Stimulated activated CD8-positive, alpha-beta memory T cell treated with anti-CD3 and anti-CD28 coated beads, Interleukin-4, amount 100 ng/mL, for 1 hour (primary cell): ENCODE data around the gene AASDHPPT.

Experiments used
- DNase-seq, 2 donors: peaks; one replicate each; pipeline ENCODE4 v3.0.0-alpha.2; 2020; ENCODE audit warnings: low read depth in 2 of 2, low spot score in 1 of 2

Gene AASDHPPT

GRCh38 chr11:106086135-106086534, 8.7 kb downstream of the AASDHPPT start:
- DNase-seq = no peak

GRCh38 chr11:106086850-106087249, 9.4 kb downstream of the AASDHPPT start:
- no peak for DNase-seq

GRCh38 chr11:106087815-106088435, 10.5 kb downstream of the AASDHPPT start:
- no peak for DNase-seq

GRCh38 chr11:106088896-106089295, 11.4 kb downstream of the AASDHPPT start:
- DNase-seq = no peak

- DNase-seq = no peak
Measured at GRCh38 chr11:106091480-106092123, 14.1 kb downstream of the AASDHPPT start.

- no peak for DNase-seq
Measured at GRCh38 chr11:106092446-106092845, 15.0 kb downstream of the AASDHPPT start.

- no peak for DNase-seq
Measured at GRCh38 chr11:106098893-106099553, 21.6 kb downstream of the AASDHPPT start.

GRCh38 chr11:106101370-106101769, 23.9 kb downstream of the AASDHPPT start:
- no peak for DNase-seq

- no peak for DNase-seq
Measured at GRCh38 chr11:106101819-106102218, 24.4 kb downstream of the AASDHPPT start.

GRCh38 chr11:106105986-106106385, 28.5 kb downstream of the AASDHPPT start:
- no peak for DNase-seq

- DNase-seq = no peak
Measured at GRCh38 chr11:106121570-106122320, 44.3 kb downstream of the AASDHPPT start.

- no peak for DNase-seq
Measured at GRCh38 chr11:106127604-106128003, 50.1 kb downstream of the AASDHPPT start.

- DNase-seq = no peak
Measured at GRCh38 chr11:106128740-106129139, 51.3 kb downstream of the AASDHPPT start.

GRCh38 chr11:106131998-106132397, 54.5 kb downstream of the AASDHPPT start:
- DNase-seq = no peak

- no peak for DNase-seq
Measured at GRCh38 chr11:106132582-106133354, 55.3 kb downstream of the AASDHPPT start.

GRCh38 chr11:106133529-106133928, 56.1 kb downstream of the AASDHPPT start:
- DNase-seq = no peak

GRCh38 chr11:106137061-106137460, 59.6 kb downstream of the AASDHPPT start:
- DNase-seq = no peak

GRCh38 chr11:106137758-106138157, 60.3 kb downstream of the AASDHPPT start:
- DNase-seq = no peak
